SIG-M5 treated with dmso at 0.1 percent for 504 hours (cell line): ENCODE results near the gene UBE2J2.

Experiments used
- DNase-seq: peaks from one replicate; lab custom pipeline; 2025; ENCODE audit not compliant: unreplicated experiment; lab: John Stamatoyannopoulos, UW

Gene UBE2J2

DNA sequence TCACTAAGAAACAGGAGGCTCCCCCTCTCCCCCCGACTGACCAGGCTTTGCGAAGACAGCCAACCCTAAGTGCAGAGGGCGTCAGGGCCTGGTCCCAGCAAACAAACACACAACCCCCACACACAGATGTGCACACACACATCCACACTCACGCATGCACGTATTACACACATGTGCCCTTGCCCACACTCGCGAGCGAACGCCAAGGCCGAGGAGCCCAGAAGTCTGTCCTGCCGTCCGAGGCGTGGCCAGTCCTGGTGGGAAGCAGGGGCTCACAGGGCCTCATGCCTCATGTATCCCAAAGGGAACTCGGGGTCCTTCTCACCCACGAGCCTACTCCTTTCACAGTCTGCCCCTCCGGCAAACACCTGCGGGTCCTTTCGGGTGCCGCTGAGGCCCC, 43.9 kb downstream of the UBE2J2 start:
- DNase-seq = no peak

DNA sequence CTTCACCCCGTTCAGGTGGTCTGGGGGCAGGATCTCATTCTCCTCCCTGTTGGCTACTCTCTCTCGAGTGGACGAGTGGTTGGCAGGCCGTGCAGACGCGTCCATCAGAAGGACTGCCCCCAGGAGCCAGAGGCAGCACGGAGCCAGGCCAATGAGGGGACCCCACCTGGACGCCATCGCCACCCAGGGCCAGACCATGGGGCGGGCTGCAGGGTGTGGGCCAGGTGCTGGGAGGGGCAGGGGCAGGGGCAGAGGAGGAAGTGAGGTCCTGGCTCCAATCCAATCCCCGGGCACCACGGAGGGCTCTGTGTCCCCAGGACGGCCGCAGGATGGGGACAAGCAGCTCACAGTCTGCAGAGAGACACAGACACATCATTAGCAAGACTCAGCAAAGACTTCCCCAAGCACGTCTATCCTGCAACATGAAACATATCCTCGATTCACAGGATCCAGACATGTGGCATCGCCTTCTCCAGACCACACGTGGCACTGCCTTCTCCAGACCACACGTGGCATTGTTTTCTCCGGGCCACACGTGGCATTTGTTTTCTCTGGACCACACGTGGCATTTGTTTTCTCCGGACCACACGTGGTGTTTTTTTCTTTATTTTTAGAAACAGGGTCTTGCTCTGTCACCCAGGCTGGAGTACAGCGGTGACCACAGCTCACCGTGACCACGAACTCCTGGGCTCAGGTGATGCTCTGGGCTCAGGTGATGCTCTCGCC, 44.9 kb downstream of the UBE2J2 start:
- no peak for DNase-seq

DNA sequence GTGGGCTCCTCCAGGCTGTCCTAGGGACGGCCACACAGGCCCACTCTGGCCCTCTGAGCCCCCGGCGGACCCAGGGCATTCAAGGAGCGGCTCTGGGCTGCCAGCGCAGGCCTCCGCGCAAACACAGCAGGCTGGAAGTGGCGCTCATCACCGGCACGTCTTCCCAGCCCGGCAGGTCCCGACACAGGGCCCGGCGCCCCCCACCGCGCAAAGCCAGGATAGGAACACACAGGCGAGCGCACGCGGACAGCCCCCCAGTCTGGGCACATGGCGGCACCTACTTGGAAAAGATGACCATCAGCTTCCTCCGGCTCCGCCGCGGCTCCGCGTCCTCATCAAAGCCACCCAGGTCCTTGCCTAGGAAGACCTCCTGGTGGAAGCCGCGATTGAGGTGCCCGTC, 45.5 kb downstream of the UBE2J2 start:
- DNase-seq = no peak

DNA sequence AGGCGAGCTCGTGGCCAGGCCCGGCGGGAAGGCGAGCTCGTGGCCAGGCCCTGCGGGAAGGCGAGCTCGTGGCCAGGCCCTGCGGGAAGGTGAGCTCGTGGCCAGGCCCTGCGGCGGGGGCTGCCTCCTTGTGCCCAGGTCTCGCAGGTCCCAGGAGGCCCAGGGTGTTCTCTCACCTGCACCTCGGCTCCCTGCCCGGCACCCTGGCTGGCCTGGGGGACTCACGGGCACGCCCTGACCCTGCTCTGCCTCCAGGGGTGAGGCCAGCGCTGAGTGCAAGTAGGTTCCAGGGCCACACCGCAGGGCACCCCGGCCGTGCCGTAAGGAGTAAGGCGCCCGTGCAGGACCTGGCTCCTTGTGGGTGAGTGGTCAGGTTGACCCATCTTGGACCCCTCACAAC, 46.3 kb downstream of the UBE2J2 start:
- no peak for DNase-seq

DNA sequence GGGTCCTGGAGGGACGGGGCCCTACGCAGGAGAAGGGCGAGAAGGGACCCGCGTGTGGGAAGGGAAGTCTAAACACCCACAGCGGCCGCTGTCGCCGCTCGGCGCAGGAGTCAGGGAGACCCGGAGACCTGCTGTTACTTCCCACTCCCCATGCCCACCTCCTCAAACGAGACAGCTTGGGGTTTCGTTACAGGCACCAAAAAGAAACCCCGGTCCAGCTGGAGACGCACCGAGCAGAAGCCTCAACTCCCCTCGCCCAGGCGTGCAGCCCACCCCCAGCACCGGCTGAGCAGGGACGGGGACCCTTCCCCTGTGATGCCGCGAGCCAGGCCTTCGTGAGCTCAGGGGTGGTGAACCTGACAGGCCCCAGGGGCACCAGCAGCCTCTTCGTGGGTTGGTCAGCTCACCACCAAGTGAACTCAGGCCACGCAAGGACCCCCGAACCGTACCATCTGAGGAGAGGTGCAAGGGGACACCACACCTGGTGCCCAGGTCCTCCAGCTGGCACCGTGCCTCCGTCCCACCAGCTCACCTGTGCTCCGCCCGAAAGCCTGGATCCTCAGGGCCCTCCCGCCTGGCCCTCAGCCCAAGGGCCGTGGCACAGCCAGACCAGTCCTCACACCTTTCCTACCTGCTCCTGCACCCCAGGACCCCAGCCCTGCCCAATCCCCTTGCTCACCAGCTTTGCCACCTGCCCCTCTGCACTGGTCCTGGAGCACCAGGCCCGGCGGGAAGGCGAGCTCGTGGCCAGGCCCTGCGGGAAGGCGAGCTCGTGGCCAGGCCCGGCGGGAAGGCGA, 46.9 kb downstream of the UBE2J2 start:
- no peak for DNase-seq

DNA sequence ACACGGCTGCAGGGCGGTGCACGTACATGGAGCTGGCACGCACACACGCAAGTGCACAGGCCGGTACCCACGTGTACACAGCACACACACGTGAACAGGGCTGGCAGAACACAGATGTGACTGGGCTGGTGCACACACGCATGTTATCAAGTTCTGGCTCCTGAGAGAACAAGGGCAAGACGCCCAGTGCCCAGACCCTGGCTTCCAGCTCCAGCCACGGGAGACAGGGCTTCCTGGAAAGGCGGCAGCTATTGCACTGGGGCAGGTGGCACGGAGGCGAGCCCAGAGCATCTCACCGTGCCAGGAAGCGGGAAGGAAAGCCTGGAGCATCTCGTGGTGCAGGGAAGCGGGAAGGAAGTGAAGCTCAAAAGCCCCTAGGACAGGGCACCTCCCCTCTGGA, 47.7 kb downstream of the UBE2J2 start:
- DNase-seq = no peak

DNA sequence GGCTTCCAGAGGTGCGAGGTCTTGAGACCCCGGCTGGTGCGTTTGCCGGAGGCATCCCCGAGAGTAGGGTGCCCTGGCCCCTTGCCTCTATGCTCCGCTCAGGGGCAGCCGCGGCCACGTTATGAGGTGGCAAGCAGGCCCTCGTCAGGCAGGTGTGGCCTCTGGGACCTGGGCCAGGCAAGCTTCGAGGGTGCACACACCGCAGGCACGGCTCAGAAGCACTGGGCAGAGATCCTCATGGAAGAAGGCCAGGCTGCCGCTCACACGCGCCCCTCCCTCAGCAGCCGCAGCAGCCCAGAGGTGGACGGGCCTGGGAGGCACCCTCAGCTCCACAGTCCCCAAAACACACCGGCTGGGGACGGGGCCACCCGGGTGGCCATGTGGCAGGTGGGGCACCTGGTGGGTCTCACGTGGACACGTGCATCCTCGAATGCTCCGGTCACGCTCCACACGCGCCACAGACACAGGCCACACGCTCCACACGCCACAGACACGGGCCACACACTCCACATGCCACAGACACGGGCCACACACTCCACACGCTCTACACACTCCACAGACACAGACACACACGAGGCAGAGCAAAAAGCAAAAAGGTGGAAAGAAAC, 48.3 kb downstream of the UBE2J2 start:
- no peak for DNase-seq

DNA sequence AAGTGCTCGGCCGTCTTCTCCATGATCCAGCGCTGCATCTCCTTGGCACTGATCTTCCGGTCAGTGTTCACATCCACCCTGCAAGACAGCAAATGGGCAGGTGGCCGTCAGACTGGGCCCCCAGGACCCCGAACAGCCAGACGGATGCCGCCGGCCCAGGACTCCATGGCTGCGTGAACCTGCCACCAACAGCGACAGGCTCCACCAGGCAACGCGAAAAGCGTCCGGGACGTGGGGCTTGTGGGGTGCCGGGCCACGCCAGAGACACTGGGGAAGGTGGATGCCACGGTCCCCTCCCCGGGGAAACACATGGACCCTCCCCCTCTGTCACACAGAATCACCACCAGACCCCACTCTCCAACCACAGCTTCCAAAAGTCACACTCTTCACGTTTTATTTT, 49.8 kb downstream of the UBE2J2 start:
- no peak for DNase-seq

DNA sequence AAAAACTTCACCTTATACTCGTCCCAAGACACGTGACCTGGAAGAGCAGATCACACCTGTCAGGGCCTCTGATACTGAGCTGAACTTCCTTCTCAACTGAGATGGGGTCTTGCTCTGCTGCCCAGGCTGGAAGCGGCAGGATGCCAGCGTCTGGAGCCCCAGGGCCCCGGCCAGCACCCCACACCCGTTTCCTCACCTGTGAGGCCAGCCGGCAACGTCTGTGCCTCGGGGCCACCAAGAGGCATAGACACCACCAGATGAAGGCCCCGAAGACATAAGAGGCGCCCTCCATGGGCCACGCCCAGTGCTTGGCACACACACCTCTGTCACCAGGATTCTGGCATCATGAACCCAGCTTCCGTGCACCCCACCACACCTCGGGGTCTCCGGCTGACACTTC, 50.3 kb downstream of the UBE2J2 start:
- DNase-seq = no peak

DNA sequence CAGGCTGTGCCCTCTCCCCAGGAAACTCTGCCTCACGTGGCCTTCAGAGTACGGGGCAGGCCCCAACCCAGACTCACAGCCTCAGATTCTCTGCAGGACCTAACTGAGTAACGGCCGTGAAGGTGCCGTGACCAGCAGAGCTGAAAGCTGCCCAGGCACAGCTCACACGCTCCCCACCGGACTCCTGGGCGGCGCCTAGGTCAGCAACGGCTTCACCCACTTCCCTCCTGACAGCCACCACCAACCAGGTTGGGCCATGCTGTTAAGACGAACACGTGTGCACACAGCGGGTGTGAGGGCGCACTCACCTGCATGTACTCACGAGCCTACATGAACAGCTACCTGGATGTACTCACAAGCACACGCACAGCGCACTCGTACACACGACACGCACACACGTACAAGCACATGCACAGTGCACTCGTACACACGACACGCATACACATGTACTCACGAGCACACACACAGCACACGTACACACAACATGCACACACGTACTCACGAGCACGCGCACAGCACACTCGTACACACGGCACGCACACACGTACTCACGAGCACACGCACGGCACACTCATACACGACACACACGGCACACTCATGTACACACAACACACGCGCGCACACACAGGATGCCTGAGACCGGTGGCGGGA, 51.0 kb downstream of the UBE2J2 start:
- no peak for DNase-seq

DNA sequence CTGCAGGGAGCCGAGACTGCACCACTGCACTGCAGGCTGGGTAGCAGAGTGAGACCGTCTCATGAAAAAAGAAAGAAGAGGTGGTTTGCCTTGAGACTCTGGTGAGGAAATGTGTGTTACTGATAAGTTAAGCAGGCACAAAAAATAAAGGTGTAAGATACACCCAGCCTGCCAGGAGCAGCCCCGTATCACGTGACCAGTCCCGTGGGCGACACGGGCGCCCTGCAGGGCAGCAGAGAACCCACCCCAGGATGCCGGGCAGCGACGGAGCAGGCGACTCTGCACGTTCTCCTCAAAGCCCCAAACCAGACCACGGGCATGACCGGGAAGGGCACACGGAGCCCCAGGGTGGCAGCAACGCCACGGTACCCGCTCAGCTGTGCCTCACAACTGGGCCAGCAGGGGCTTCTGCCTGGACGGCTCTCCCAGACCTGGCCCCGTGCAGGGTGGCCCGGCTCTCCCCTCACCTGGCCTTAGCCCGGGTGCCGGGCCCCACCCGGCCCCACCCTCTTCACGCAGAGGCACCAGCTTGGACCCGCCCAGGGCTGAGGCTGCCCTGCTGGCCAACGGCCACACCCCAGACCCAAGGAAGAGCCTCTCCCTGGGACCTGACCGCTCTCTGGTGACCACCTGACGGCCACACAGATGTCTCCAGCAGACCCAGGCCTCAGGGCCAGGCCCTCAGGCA, 51.6 kb downstream of the UBE2J2 start:
- no peak for DNase-seq

DNA sequence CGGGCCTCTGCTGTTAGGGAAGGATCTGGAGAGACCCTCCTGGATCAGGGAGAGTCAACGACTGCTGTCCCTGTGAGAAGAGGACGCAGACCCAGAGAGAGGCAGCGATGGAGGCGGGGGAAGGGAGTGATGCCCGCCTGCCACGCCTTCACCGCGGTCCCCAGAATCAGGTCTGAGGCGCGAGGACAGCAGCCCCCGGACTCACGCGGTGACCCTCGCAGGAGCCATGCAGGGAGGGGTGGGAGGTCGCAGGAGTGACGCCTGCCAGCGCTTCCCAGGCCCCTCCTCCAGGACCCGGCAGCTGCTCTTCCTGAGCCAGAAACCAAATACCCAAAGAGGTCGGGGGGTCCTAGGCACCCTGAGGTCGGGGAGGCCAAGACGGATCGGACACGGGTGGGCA, 53.5 kb downstream of the UBE2J2 start:
- no peak for DNase-seq

DNA sequence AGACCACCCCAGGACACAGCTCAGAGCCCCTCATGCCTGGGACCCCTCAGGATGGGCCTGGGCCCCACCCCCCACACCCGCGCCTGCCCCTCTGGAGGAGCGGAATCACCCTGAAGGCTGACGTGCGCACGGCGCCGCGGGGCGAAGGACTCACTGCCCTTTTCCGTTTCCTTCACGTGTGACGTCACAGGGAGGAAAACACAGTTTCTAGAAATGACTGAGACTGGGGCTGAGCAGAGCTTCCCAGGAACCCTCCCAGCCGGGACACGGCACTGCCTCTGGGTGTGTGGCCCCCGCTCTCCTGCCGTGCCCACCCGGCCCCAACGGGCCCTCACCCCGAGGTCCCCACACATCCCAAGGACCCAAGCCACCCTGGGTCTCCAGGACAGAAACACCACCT, 54.3 kb downstream of the UBE2J2 start:
- DNase-seq = no peak

DNA sequence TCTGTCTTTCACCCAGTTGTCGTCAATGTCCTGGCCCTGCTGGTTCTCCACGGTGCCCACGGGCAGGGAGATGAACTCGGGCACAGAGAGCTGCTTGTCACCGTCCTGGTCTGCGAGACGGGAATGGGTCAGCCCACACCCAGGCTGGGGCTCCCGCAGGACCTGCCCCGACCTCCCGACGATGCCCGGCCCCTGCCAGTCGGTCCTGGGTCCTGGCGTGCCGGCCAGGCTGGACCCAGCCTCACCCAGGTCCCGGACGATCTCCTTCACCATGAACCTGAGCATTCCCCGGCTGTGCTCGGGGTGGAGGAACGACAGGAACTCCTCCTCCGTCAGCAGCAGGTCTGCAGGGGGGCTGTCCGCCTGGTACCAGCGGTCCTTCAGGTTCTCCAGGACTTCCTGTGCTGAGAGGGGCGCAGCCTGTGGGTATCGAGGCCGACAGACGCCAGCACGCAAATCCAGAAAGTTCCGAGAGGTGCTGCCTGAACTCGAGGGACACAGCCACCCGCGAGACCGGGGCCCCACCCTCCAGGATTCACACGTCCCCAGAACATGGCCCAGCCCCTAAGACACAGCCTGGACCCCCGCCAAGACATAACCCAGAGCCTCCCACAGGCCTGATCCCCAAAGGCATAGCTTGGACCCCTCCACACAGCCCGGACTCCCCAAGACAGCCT, 55.0 kb downstream of the UBE2J2 start:
- no peak for DNase-seq

DNA sequence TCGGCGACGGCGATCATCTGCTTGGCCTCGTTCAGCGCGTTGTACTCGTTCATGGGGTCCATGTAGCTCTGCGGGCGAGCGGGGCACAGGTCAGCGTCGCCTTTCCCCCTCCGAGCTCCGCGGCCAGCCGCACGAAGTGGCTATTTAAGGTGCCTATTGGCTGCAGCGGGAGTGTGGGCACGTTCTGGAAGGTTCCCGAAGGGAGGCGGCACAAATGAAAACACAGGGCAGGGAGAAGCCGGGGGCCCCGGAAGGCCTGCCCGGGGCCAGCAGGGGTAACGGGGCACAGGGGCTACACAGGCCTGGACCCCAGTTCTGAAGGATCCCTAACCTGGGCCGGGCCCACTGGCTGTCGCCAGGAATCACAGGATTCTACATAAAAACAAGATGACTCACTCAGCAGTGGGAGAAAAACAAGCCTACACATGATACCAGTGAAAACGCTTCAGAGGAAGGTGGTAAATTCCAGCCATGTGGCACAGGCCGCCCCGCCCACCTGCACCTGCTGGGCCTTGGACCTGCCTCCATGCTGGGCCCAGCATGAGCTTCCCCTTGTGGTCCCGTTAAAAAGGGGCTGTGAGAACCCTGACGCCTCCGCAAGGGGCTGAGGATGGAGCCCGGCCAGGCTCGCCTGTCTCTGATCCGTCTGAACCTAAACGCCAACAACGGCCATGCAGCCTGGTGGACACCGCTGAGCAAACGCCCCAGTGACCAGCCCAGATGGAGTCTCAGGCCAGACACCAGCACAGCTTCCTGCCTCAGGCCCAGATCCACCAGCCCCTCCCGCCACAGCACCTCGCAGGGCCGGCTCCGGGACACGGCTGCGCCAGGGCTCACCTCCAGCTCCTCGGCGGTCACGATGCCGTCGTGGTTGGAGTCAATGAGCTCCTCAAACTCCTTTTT, 55.8 kb downstream of the UBE2J2 start:
- DNase-seq = no peak

DNA sequence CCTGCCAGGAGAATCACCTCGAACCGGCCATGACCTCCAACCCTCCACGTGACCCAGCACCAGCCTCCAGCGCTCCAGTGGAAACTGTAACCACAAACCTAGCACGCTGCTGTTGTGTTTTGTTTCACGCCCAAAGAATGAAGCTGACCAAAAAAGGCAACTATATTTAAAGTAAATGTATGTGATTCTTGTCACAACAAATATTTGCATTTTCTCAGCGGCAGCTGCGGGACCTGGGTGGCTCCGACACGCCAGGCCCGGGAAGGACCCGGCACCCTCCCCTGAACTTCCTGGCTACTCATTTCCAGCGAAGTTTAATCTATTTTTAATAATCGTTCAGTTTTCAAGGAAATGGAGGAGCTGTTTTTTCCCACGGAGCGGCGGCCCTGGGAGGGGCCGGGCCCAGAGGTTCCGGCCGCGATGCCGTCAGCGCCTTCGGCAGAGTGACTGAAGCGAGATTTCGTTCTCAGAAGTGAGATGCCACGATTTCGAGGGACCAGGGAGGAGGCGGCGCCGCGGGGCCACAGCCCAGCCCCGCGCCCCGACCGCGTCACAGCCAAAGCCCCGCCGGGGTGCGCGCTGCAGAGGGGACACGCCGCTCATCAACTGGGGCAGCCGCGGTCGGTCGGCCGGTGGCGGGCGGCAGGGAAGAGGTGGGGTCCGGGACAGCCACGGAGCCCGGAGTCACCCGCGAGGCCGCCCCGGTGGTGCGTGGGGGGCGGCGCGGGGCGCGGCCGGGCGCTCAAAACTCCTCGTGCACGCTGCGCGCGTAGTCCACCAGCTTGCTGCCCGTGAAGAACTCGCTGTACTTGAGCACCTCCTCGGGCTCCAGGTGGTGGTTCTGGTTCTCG, 56.7 kb downstream of the UBE2J2 start:
- DNase-seq = no peak

DNA sequence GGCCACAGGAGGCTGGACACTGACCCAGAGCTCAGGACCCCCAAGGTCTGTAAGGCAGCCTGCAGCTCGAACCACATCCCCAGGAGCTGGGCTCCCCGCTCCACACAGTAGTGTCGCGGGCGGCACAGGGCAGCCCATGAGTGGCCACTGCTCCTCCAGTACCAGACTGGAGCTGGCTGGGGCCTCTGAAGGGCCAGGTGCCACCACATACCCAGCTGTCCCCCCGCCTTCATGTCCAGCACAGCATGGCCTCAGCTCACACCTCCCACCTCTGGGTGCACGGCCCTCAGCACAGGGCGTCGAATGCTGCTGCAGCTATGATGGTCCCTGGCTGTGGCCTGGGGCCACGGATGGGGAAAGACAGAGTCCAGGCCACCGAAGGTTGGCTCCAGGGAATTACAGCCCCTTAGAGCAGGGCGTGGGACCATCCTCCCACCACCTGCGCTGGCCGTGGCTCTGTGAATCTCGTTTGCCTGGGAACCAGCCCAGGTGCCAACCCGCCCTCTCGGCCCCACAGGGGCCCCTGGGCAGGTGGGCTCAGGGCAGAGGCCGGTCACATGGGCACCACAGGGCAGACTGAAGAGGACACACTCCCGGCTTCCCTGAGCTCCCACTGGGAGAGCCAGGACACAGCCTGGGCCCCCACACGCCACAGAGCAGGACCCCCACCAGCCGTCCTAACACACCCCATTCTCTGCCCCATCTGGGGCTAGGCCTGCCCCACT, 57.6 kb downstream of the UBE2J2 start:
- no peak for DNase-seq

DNA sequence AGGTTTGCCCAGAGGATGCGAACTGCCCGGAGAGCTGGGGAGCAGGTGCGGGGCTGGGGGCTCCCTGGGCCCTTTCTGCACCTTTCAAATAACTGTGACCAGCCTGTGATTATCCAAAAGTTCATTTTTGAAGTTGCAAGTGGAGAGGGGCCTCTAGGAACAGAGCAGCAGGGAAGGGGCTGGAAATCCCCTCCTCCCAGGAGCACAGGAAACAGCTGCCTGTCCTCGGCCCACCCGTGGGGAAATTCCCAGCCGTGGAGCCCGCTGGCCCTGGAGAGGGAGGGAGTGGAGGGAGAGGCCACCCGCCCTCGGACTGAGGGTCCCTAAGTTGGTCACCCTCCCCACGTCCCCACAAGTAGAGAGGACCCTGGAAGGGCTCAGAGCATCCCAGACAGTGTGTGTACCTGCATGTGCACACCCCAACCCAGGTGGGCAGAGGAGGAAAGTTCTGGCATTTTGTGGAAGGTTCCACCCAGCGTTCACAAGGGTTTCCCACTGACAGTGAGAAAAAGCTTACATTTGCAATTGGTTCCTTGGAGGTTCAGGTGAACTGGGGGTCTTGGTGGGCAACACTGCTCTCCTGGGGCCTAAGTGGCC, 58.5 kb downstream of the UBE2J2 start:
- DNase-seq = no peak
